ENCODE measurements around the gene CDKAL1. TPM values are rescaled to one million over a fixed set of nuclear protein-coding genes. Genes with fewer than 3 reads are reported as not detected.

The CDKAL1 gene
- total RNA-seq, 1 donor from 2014 or later, result 34.3 TPM

DNA sequence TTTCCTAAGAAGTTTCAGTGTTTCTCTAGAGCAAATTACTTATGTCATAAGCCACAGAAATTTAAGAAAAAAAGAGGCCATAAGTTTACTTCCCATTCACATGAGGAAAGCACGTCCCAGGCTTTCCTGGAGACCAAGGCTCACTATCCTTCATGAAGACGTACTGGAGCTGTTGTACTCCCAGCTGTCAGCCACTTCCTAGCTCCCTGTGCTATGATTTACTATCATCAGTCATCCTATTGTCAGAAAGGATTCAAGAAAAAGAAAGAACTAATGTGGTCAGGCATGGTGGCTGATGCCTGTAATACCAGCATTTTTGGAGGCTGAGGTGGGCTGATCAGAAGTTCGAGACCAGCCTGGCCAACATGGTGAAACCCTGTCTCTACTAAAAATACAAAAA is 721.9 kb downstream of the CDKAL1 start:
- Mint-ChIP-seq H3K27me3 (no peaks in the 10 kb centered on the region), H3K27ac (no peak overlapping the region), H3K4me1 (ENCODE audit: low read depth) (no peaks in the 10 kb centered on the region), H3K36me3 (ENCODE audit: insufficient read depth) (peaks cover 3% of the 10 kb centered on the region), H3K9me3 (ENCODE audit: low read depth) (peaks cover 15% of the 10 kb centered on the region), H3K4me3 (ENCODE audit: low read depth) (no peak overlapping the region)
- TF ChIP-seq, protein P1, sequence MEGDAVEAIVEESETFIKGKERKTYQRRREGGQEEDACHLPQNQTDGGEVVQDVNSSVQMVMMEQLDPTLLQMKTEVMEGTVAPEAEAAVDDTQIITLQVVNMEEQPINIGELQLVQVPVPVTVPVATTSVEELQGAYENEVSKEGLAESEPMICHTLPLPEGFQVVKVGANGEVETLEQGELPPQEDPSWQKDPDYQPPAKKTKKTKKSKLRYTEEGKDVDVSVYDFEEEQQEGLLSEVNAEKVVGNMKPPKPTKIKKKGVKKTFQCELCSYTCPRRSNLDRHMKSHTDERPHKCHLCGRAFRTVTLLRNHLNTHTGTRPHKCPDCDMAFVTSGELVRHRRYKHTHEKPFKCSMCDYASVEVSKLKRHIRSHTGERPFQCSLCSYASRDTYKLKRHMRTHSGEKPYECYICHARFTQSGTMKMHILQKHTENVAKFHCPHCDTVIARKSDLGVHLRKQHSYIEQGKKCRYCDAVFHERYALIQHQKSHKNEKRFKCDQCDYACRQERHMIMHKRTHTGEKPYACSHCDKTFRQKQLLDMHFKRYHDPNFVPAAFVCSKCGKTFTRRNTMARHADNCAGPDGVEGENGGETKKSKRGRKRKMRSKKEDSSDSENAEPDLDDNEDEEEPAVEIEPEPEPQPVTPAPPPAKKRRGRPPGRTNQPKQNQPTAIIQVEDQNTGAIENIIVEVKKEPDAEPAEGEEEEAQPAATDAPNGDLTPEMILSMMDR (IDR thresholded peaks at IDR 0.05; ENCODE audit: unreplicated experiment), result no peak
- no peak for DNase-seq (ENCODE audit: low spot score, unreplicated experiment)

DNA sequence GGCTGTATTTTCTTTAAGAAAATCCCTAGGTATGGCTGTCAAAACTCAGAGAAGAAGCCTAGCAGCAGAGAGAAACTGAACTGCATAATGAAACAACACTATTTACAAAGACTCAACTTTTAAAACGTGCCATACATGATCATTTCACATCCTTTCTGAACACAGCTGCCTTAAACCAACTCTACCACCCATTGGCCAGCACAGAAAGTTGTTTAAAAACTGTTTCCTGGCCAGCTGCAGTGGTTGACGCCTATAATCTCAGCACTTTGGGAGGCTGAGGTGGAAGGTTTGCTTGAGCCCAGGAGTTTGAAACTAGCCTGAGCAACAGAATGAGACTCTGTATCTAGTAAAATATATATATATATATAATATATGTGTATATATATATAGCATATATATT is 722.9 kb downstream of the CDKAL1 start:
- TF ChIP-seq, protein P1 (IDR thresholded peaks at IDR 0.05; ENCODE audit: unreplicated experiment), result no peak
- no peak overlapping the region for H3K27ac Mint-ChIP-seq
- H3K4me1 Mint-ChIP-seq (ENCODE audit: low read depth), result no peaks in the 10 kb centered on the region
- H3K27me3 Mint-ChIP-seq, result no peaks in the 10 kb centered on the region
- no peak overlapping the region for H3K4me3 Mint-ChIP-seq (ENCODE audit: low read depth)
- peaks cover 3% of the 10 kb centered on the region for H3K36me3 Mint-ChIP-seq (ENCODE audit: insufficient read depth)
- DNase-seq (ENCODE audit: low spot score, unreplicated experiment), result no peak
- peaks cover 13% of the 10 kb centered on the region for H3K9me3 Mint-ChIP-seq (ENCODE audit: low read depth)

DNA sequence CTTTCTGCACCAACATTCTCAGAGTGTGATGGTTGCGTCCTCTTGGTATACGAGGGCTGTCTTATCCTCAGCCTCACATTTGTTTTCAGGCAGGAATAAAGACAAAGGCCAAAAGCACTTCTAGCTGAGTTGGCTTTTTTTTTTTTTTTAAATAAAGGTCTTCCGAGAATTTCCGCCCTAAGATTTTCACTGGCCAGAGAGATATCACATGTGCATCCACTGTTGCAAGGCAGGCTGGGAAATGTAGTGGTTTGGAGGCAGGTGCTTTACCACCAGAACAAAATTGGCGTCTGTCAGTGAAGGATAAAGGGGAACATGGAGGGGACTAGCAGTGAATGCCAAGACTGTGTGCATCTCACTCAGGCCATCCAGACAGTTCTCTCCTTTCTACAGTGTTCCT is 724.4 kb downstream of the CDKAL1 start:
- Mint-ChIP-seq H3K4me1 (ENCODE audit: low read depth) (no peaks in the 10 kb centered on the region), H3K4me3 (ENCODE audit: low read depth) (no peak overlapping the region), H3K27ac (no peak overlapping the region), H3K9me3 (ENCODE audit: low read depth) (peaks cover 9% of the 10 kb centered on the region), H3K36me3 (ENCODE audit: insufficient read depth) (peaks cover 1% of the 10 kb centered on the region), H3K27me3 (no peaks in the 10 kb centered on the region)
- DNase-seq (ENCODE audit: low spot score, unreplicated experiment), result no peak
- TF ChIP-seq, protein P1 (IDR thresholded peaks at IDR 0.05; ENCODE audit: unreplicated experiment), result no peak

DNA sequence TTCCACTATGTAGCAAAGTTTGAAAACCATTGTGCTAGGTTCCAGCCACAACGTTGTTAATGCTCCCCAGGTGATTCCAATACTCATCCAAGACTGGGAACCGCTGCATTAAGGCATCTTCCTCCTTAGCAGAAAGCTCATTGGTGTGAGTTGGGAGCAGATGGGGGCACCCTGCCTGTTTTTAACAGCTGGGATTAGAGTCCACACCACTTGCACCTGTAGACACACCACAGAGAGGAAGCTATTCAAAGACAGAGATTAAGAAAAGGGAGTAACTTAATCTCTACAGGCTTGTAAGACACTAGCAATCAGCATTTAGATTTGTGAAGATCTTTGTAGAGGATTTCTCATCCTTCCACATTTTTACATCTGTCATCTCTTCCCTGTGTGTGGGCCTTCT is 725.4 kb downstream of the CDKAL1 start:
- H3K27me3 Mint-ChIP-seq, result no peaks in the 10 kb centered on the region
- peaks cover 9% of the 10 kb centered on the region for H3K4me1 Mint-ChIP-seq (ENCODE audit: low read depth)
- H3K36me3 Mint-ChIP-seq (ENCODE audit: insufficient read depth), result peaks cover 1% of the 10 kb centered on the region
- peaks cover 4% of the 10 kb centered on the region for H3K9me3 Mint-ChIP-seq (ENCODE audit: low read depth)
- DNase-seq (ENCODE audit: low spot score, unreplicated experiment), result no peak
- no peak overlapping the region for H3K4me3 Mint-ChIP-seq (ENCODE audit: low read depth)
- no peak overlapping the region for H3K27ac Mint-ChIP-seq
- TF ChIP-seq, protein P1 (IDR thresholded peaks at IDR 0.05; ENCODE audit: unreplicated experiment), result no peak

DNA sequence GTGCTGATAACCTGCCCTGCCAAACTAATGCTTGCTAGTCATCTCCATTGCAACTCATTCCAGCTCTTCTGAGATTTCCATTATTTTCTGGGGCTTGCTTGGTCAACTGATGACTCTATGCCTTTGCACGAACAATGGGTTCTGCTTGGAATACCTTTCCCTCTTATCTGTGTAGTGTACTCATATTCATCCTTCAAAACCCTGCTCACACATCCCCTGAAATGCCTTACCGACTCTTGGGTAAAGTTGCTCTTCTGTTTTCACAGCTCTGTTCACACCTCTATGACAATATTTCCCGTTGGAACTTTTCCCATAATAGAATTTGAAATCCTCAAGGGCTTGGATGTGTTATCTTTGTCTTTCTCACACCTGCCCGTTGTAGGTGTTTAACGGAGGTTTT is 728.2 kb downstream of the CDKAL1 start:
- DNase-seq (ENCODE audit: low spot score, unreplicated experiment), result no peak
- H3K4me3 Mint-ChIP-seq (ENCODE audit: low read depth), result no peak overlapping the region
- no peaks in the 10 kb centered on the region for H3K9me3 Mint-ChIP-seq (ENCODE audit: low read depth)
- H3K36me3 Mint-ChIP-seq (ENCODE audit: insufficient read depth), result no peaks in the 10 kb centered on the region
- H3K27ac Mint-ChIP-seq, result no peak overlapping the region
- TF ChIP-seq, protein P1 (IDR thresholded peaks at IDR 0.05; ENCODE audit: unreplicated experiment), result no peak
- H3K27me3 Mint-ChIP-seq, result no peaks in the 10 kb centered on the region
- peaks cover 14% of the 10 kb centered on the region for H3K4me1 Mint-ChIP-seq (ENCODE audit: low read depth)

All from progenitor cell of endocrine pancreas (in vitro differentiated cells).